HL-60 (cell line): ENCODE data around the gene TRMT112.

Experiments
- GABPA ChIP-seq: IDR thresholded peaks from 2 replicates; pipeline ENCODE4 v1.6.1; 2012; ENCODE audit warnings: low read depth
- POLR2AphosphoS5 ChIP-seq: IDR thresholded peaks from 2 replicates; pipeline ENCODE4 v1.6.1; 2012; ENCODE audit warnings: low read depth
- SPI1 ChIP-seq: IDR thresholded peaks from 2 replicates; pipeline ENCODE4 v1.6.1; 2012; ENCODE audit warnings: low read depth, mild to moderate bottlenecking, borderline replicate concordance
- TF ChIP-seq, protein P1 (sequence below): IDR thresholded peaks from one replicate; pipeline ENCODE4 v1.5.1; 2011; ENCODE audit warnings: low read length, control low read depth, inconsistent platforms; ENCODE audit not compliant: insufficient read depth
- TF ChIP-seq, protein P2 (sequence below): IDR thresholded peaks from 2 replicates; pipeline ENCODE4 v1.6.1; 2012; ENCODE audit warnings: low read depth; ENCODE audit not compliant: insufficient replicate concordance

DNA sequence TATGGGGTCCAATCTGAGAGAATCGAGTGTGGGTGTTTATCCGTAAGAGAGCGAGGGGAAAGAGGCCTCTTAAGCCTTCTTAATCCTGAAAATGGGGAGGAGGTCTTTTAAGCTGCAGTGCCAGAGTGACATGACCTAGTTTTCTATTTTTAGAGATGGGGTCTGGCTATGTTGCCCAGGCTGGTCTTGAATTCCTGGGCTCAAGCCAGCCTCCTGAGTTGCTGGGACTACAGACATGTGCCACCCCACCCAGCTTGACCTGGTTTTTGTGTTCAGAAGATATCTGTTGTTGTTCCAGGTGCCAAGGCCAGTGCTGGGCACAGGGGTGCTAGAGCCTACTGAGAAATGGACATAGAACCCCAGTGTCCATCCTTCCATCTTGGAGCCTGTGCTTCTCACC lies 34.3 kb downstream of the TRMT112 start:
- TF ChIP-seq, protein P1, sequence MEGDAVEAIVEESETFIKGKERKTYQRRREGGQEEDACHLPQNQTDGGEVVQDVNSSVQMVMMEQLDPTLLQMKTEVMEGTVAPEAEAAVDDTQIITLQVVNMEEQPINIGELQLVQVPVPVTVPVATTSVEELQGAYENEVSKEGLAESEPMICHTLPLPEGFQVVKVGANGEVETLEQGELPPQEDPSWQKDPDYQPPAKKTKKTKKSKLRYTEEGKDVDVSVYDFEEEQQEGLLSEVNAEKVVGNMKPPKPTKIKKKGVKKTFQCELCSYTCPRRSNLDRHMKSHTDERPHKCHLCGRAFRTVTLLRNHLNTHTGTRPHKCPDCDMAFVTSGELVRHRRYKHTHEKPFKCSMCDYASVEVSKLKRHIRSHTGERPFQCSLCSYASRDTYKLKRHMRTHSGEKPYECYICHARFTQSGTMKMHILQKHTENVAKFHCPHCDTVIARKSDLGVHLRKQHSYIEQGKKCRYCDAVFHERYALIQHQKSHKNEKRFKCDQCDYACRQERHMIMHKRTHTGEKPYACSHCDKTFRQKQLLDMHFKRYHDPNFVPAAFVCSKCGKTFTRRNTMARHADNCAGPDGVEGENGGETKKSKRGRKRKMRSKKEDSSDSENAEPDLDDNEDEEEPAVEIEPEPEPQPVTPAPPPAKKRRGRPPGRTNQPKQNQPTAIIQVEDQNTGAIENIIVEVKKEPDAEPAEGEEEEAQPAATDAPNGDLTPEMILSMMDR, result no peak
- TF ChIP-seq, protein P2, sequence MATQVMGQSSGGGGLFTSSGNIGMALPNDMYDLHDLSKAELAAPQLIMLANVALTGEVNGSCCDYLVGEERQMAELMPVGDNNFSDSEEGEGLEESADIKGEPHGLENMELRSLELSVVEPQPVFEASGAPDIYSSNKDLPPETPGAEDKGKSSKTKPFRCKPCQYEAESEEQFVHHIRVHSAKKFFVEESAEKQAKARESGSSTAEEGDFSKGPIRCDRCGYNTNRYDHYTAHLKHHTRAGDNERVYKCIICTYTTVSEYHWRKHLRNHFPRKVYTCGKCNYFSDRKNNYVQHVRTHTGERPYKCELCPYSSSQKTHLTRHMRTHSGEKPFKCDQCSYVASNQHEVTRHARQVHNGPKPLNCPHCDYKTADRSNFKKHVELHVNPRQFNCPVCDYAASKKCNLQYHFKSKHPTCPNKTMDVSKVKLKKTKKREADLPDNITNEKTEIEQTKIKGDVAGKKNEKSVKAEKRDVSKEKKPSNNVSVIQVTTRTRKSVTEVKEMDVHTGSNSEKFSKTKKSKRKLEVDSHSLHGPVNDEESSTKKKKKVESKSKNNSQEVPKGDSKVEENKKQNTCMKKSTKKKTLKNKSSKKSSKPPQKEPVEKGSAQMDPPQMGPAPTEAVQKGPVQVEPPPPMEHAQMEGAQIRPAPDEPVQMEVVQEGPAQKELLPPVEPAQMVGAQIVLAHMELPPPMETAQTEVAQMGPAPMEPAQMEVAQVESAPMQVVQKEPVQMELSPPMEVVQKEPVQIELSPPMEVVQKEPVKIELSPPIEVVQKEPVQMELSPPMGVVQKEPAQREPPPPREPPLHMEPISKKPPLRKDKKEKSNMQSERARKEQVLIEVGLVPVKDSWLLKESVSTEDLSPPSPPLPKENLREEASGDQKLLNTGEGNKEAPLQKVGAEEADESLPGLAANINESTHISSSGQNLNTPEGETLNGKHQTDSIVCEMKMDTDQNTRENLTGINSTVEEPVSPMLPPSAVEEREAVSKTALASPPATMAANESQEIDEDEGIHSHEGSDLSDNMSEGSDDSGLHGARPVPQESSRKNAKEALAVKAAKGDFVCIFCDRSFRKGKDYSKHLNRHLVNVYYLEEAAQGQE, result no peak
- TF ChIP-seq POLR2AphosphoS5, result no peak
- TF ChIP-seq GABPA, result no peak
- no peak for TF ChIP-seq SPI1
